WTC11 (cell line): ENCODE data around the gene PSMD3. TPM values are rescaled to one million over a fixed set of nuclear protein-coding genes. Genes with fewer than 3 reads are reported as not detected.

Experiments
- ATAC-seq: fragments of 200-7000 bp; cut with Tn5 transposase; 2 replicates; pipeline ENCODE4 v1.10.0; 2021; ENCODE audit warnings: mild to moderate bottlenecking, moderate library complexity
- CTCF ChIA-PET: fragments of 300-600 bp; sonication (Branson Sonifier 250); formaldehyde crosslinking; loops from one replicate; lab custom pipeline; 2021; ENCODE audit warnings: antibody characterized with exemption; lab: Charles Lee
- POLR2A ChIA-PET: fragments of 350-600 bp; sonication (Branson Sonifier 250); formaldehyde crosslinking; loops from one replicate; lab custom pipeline; 2021; ENCODE audit warnings: antibody characterized with exemption; lab: Charles Lee
- DNase-seq: peaks from one replicate; pipeline ENCODE4 v3.0.0; 2021; ENCODE audit warnings: low spot score
- H3K27ac Mint-ChIP-seq: 2 replicates; pipeline ENCODE4 v1.8.0; 2021; ENCODE audit warnings: mixed read lengths
- H3K27me3 Mint-ChIP-seq: 2 replicates; pipeline ENCODE4 v1.8.0; 2021; ENCODE audit warnings: low read depth, mild to moderate bottlenecking, moderate library complexity, mixed read lengths
- H3K36me3 Mint-ChIP-seq: 2 replicates; pipeline ENCODE4 v1.8.0; 2021; ENCODE audit warnings: mixed read lengths
- H3K4me1 Mint-ChIP-seq: 2 replicates; pipeline ENCODE4 v1.8.0; 2022; ENCODE audit warnings: mixed read lengths
- H3K4me3 Mint-ChIP-seq: 2 replicates; pipeline ENCODE4 v1.8.0; 2021; ENCODE audit warnings: mild to moderate bottlenecking, moderate library complexity, mixed read lengths
- H3K9me3 Mint-ChIP-seq: 2 replicates; pipeline ENCODE4 v1.8.0; 2021; ENCODE audit warnings: mixed read lengths
- ATF1 ChIP-seq: sonication (generic); formaldehyde crosslinking; IDR thresholded peaks from 2 replicates; pipeline ENCODE4 v1.8.1; 2023; ENCODE audit warnings: mild to moderate bottlenecking, moderate library complexity, missing genetic modification reagents
- ESRRA ChIP-seq: sonication (generic); formaldehyde crosslinking; IDR thresholded peaks from 2 replicates; pipeline ENCODE4 v1.8.1; 2022; ENCODE audit warnings: mild to moderate bottlenecking, missing genetic modification reagents, borderline replicate concordance
- ETV6 ChIP-seq: sonication (generic); formaldehyde crosslinking; IDR thresholded peaks from 2 replicates; pipeline ENCODE4 v1.8.1; 2022; ENCODE audit warnings: mild to moderate bottlenecking, missing genetic modification reagents
- MYBL2 ChIP-seq: sonication (generic); formaldehyde crosslinking; IDR thresholded peaks from 2 replicates; pipeline ENCODE4 v1.8.1; 2023; ENCODE audit warnings: mild to moderate bottlenecking, moderate library complexity, missing genetic modification reagents
- NR1H2 ChIP-seq: sonication (generic); formaldehyde crosslinking; IDR thresholded peaks from 2 replicates; pipeline ENCODE4 v1.9.0; 2021; ENCODE audit warnings: mild to moderate bottlenecking, moderate library complexity, missing genetic modification reagents
- SMAD3 ChIP-seq: sonication (generic); formaldehyde crosslinking; IDR thresholded peaks from 2 replicates; pipeline ENCODE4 v1.8.0; 2022; ENCODE audit warnings: missing genetic modification reagents, mild to moderate bottlenecking, borderline replicate concordance
- TCF7 ChIP-seq: sonication (generic); formaldehyde crosslinking; IDR thresholded peaks from 2 replicates; pipeline ENCODE4 v1.8.0; 2022; ENCODE audit warnings: mild to moderate bottlenecking, low read depth, missing genetic modification reagents, moderate library complexity
- TEAD4 ChIP-seq: sonication (generic); formaldehyde crosslinking; IDR thresholded peaks from 2 replicates; pipeline ENCODE4 v1.8.0; 2022; ENCODE audit warnings: mild to moderate bottlenecking, missing genetic modification reagents
- total RNA-seq: library from RNA; stranded (reverse); gene quantifications from 3 replicates; pipeline ENCODE4 v1.2.3, GENCODE V29; 2021
- TF ChIP-seq, protein P1 (sequence below): sonication (generic); formaldehyde crosslinking; IDR thresholded peaks from 2 replicates; pipeline ENCODE4 v1.8.1; 2022; ENCODE audit warnings: mild to moderate bottlenecking, moderate library complexity, missing genetic modification reagents
- TF ChIP-seq, protein P2 (sequence below): sonication (generic); formaldehyde crosslinking; IDR thresholded peaks from 2 replicates; pipeline ENCODE4 v1.8.0; 2023; ENCODE audit warnings: missing genetic modification reagents
- TF ChIP-seq, protein P3 (sequence below): sonication (generic); formaldehyde crosslinking; IDR thresholded peaks from 2 replicates; pipeline ENCODE4 v1.8.1; 2022; ENCODE audit warnings: low read depth, mild to moderate bottlenecking, moderate library complexity, missing genetic modification reagents, borderline replicate concordance
- TF ChIP-seq, protein P4 (sequence below): sonication (generic); formaldehyde crosslinking; IDR thresholded peaks from 2 replicates; pipeline ENCODE4 v1.8.0; 2023; ENCODE audit warnings: missing genetic modification reagents, mild to moderate bottlenecking, borderline replicate concordance

Gene PSMD3
- total RNA-seq, 1 experiment from 2014 or later, result 190 TPM

DNA sequence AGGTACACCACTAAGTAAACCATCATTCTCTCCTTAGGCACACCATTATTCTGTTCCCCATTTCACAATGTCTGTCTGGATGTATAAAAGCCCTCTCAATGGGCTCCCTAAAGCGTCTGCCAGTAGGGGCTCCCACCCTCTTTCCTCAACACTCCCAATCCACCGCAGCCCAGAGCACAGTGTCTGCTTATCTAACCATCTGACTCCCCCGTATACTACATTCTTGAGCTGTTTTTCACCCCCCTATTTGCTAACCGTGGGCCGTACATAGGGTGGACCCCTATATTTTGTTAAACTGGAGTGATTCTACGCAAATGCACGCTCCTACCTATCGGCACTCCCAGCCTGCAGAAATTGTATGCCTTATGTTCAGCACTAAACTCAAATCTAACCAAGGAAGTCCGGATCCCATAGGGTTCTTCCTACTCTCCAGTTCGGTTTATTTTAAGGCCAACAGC lies 685 bp upstream of the PSMD3 start (continued):
- no peak for TF ChIP-seq TEAD4 (CRISPR knock-in tag)
- TF ChIP-seq, protein P1, sequence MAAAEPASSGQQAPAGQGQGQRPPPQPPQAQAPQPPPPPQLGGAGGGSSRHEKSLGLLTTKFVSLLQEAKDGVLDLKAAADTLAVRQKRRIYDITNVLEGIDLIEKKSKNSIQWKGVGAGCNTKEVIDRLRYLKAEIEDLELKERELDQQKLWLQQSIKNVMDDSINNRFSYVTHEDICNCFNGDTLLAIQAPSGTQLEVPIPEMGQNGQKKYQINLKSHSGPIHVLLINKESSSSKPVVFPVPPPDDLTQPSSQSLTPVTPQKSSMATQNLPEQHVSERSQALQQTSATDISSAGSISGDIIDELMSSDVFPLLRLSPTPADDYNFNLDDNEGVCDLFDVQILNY (CRISPR knock-in tag), result no peak
- TF ChIP-seq, protein P2, sequence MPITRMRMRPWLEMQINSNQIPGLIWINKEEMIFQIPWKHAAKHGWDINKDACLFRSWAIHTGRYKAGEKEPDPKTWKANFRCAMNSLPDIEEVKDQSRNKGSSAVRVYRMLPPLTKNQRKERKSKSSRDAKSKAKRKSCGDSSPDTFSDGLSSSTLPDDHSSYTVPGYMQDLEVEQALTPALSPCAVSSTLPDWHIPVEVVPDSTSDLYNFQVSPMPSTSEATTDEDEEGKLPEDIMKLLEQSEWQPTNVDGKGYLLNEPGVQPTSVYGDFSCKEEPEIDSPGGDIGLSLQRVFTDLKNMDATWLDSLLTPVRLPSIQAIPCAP (CRISPR knock-in tag), result no peak

DNA sequence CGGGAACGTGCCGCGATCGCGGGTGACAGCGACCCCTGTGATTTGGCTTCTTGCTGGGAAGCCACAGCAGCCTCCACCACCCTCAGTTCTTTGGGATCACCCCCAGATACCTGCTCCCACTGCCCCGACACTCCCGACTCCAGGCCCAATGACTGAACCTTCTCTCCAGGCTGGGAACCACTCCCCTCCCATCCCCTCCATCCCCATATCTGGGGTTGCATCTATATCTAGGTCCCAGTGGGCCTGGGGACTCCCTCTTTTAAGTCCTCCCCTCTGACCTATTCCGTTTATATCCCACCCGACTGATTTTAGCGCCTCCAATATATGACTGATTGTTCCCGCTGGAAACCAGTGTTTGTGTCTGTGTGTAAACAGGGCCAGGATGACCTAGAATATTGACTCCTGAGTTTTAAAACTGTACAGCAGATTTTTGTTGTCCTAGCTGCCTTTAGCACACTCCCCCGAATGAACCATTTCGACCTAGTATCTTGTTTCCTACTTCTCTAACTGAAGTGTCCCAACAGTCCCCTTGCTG lies 667 bp downstream of the PSMD3 start:
- peak overlapping the region; percentile 89 for H3K4me3 Mint-ChIP-seq
- POLR2A ChIA-PET, result interaction anchor here (1.0 to 1.8 kb wide), 4 partner anchors 22 to 129 kb away, joined by 5 to 9 read pairs (median 6); partner anchors contain the start of genes LRRC3C and ORMDL3
- no peaks in the 10 kb centered on the region for H3K27me3 Mint-ChIP-seq
- H3K27ac Mint-ChIP-seq, result peak overlapping the region; percentile 93
- DNase-seq (no peak), ATAC-seq (no peak)
- H3K36me3 Mint-ChIP-seq, result peaks cover 28% of the 10 kb centered on the region
- CTCF ChIA-PET, result interaction anchor here (0.7 to 3.3 kb wide), 24 partner anchors 11 to 376 kb away, joined by 3 to 50 read pairs (median 4); no protein-coding TSS in a partner anchor
- TF ChIP-seq, protein P3, sequence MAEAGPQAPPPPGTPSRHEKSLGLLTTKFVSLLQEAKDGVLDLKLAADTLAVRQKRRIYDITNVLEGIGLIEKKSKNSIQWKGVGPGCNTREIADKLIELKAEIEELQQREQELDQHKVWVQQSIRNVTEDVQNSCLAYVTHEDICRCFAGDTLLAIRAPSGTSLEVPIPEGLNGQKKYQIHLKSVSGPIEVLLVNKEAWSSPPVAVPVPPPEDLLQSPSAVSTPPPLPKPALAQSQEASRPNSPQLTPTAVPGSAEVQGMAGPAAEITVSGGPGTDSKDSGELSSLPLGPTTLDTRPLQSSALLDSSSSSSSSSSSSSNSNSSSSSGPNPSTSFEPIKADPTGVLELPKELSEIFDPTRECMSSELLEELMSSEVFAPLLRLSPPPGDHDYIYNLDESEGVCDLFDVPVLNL (CRISPR knock-in tag), result 0 out of 2 replicates have a peak, but pooled peaks have one; percentile 26
- TF ChIP-seq ETV6 (CRISPR knock-in tag), result no peak
- H3K9me3 Mint-ChIP-seq, result no peaks in the 10 kb centered on the region
- H3K4me1 Mint-ChIP-seq, result peaks cover 25% of the 10 kb centered on the region

DNA sequence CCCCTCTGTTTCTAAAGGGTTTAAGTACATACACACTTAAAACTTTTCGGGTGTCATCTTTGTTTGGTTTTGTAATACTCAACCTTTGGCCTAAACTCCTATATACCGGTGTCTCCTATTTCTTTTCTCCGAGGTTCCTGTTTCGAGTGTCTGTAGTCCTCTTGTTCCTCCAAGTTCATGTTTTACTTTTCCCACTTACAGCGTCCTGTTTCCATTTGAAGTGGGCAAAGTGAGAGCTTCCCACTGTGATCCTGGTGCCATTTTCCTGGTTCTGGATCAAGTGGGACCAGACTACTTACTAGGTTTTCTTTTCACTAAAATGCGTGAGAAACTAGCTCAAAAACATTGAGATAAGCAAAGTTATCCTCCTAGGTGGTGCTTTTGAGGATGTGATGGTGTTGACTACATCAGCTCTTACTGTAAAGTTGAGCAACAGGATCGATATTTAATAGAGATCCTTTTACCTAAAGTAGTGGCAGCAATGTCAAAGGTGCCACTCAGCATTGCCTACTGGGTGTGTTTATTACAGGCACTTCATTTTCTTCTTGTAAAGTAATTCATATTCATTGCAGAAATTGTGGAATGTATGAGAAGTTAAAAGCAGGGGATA lies 1.3 kb downstream of the PSMD3 start:
- Mint-ChIP-seq H3K4me3 (peak overlapping the region; percentile 89), H3K27me3 (no peaks in the 10 kb centered on the region), H3K27ac (peak overlapping the region; percentile 93), H3K36me3 (peaks cover 34% of the 10 kb centered on the region), H3K4me1 (peaks cover 24% of the 10 kb centered on the region)
- no peak for ATAC-seq
- no peak for TF ChIP-seq SMAD3 (CRISPR knock-in tag)
- TF ChIP-seq ATF1 (CRISPR knock-in tag), result no peak
- no peak for TF ChIP-seq ESRRA (CRISPR knock-in tag)
- no peak for TF ChIP-seq MYBL2 (CRISPR knock-in tag)
- TF ChIP-seq, protein P4, sequence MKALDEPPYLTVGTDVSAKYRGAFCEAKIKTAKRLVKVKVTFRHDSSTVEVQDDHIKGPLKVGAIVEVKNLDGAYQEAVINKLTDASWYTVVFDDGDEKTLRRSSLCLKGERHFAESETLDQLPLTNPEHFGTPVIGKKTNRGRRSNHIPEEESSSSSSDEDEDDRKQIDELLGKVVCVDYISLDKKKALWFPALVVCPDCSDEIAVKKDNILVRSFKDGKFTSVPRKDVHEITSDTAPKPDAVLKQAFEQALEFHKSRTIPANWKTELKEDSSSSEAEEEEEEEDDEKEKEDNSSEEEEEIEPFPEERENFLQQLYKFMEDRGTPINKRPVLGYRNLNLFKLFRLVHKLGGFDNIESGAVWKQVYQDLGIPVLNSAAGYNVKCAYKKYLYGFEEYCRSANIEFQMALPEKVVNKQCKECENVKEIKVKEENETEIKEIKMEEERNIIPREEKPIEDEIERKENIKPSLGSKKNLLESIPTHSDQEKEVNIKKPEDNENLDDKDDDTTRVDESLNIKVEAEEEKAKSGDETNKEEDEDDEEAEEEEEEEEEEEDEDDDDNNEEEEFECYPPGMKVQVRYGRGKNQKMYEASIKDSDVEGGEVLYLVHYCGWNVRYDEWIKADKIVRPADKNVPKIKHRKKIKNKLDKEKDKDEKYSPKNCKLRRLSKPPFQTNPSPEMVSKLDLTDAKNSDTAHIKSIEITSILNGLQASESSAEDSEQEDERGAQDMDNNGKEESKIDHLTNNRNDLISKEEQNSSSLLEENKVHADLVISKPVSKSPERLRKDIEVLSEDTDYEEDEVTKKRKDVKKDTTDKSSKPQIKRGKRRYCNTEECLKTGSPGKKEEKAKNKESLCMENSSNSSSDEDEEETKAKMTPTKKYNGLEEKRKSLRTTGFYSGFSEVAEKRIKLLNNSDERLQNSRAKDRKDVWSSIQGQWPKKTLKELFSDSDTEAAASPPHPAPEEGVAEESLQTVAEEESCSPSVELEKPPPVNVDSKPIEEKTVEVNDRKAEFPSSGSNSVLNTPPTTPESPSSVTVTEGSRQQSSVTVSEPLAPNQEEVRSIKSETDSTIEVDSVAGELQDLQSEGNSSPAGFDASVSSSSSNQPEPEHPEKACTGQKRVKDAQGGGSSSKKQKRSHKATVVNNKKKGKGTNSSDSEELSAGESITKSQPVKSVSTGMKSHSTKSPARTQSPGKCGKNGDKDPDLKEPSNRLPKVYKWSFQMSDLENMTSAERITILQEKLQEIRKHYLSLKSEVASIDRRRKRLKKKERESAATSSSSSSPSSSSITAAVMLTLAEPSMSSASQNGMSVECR (CRISPR knock-in tag), result no peak
- TF ChIP-seq NR1H2 (CRISPR knock-in tag), result no peak
- TF ChIP-seq TEAD4 (CRISPR knock-in tag), result no peak
- TF ChIP-seq TCF7 (CRISPR knock-in tag), result no peak
- TF ChIP-seq, all 79 proteins: peak for 0
- H3K9me3 Mint-ChIP-seq, result no peaks in the 10 kb centered on the region
- POLR2A ChIA-PET, result no interaction called here
- no peak for DNase-seq
- CTCF ChIA-PET, result interaction anchor here (3.3 kb wide), 1 partner anchor 93 kb away, joined by 10 read pairs; no protein-coding TSS in a partner anchor
